GM18907 (cell line): Measurements from ENCODE around the gene KCNN4.

Source experiments
- ATAC-seq: cut with Tn5 transposase; IDR thresholded peaks from one replicate; pipeline ENCODE4 v1.9.1; 2021; ENCODE audit warnings: mild to moderate bottlenecking, moderate library complexity; ENCODE audit not compliant: unreplicated experiment

The KCNN4 gene

GRCh38 chr19:43751466-43752220 lies 29.1 kb downstream of the KCNN4 start:
- ATAC-seq = no peak

DNA sequence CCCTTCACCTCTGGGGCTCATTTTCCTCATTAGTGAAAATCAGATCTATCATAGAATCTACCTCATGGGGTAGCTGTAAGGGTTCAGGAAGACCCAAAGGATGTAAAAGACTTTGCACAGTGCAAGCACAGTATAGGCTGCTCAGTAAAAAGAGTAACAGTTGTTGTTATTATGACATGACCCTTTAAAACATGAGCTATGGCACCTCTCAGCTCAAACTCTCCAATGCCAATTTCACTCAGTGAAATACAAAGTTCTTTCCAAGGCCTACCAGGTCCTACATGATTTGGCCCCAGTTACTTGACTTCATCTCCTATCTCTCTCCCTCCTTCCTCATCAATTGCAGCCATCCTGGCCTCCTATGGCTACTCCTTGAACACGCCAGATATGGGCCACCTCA lies 30.9 kb downstream of the KCNN4 start:
- ATAC-seq = no peak

DNA sequence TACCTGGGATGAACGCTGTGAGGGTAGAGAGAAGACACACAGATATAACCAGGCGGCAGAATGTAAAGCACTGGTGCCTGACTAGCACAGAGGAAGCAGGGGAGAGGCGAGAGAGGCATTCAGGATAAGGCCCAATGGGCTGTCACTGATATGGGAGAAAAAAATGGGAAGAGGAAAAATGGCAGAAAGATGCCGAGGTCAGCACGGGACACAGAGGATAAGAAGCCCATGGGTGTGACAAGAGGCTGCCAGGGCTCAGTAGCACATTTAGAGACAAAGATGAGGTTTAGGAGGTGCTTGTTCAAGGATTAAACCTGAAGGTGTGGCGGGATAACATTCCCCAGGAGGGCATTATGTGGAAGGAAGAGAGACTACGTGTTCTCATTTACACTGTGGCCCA lies 31.6 kb downstream of the KCNN4 start:
- no peak for ATAC-seq

DNA sequence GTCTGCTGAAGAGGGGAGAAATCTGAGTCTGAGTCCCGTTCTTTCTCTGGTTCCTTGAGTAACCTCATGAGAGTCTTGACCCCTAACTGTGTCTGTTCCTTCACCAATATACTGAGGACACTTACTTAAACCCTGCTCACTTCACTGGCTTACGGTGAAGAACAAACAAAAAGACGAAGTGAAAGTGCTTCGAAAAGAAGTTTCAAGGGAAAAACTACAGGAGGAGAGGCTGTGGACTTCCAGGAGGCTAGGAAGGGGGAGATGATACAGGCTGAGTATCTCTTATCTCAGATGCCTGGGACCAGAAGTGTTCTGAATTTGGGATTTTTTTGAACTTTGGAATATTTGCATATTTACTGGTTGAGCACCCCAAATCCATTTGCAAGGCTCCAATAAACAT lies 32.1 kb downstream of the KCNN4 start:
- no peak for ATAC-seq

DNA sequence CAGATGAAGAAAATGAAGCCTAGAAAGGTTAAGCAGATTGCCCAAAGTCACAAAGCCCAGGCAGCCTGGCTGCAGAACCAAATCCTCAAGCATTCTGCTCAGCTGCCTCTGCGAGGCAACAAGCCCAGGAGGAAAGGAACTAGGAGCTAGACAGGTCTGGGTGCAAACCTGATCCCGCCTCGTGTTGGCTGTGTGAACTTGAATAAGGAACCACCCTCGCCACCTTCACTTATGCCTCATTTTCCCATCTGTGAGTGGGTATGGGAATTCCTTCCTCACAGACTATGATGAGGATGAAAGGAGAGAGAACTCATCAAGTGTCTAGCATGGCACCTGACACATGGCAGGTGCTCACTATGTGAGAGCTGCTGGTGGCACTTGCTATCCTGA lies 32.6 kb downstream of the KCNN4 start:
- no peak for ATAC-seq

GRCh38 chr19:43747557-43748204 lies 33.1 kb downstream of the KCNN4 start:
- ATAC-seq = no peak

DNA sequence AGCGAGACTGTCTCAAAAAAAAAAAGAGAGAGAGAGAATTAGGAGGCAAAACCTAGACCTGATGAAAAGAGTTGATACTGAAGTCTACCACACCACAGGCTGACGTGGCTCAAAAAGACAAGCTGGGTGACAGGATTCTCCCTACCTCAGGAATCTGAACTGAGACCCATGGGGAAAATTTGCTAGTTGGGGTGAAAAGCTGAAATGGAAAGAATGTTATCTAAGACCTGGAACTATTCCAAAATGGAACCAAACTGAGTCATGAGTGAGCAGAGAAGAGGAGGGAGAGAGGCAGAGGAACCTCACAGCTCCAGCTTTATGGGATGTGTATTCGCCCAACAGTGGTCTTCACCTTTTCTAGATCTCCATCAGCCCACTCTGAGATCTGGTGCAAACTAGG lies 37.7 kb downstream of the KCNN4 start:
- no peak for ATAC-seq

DNA sequence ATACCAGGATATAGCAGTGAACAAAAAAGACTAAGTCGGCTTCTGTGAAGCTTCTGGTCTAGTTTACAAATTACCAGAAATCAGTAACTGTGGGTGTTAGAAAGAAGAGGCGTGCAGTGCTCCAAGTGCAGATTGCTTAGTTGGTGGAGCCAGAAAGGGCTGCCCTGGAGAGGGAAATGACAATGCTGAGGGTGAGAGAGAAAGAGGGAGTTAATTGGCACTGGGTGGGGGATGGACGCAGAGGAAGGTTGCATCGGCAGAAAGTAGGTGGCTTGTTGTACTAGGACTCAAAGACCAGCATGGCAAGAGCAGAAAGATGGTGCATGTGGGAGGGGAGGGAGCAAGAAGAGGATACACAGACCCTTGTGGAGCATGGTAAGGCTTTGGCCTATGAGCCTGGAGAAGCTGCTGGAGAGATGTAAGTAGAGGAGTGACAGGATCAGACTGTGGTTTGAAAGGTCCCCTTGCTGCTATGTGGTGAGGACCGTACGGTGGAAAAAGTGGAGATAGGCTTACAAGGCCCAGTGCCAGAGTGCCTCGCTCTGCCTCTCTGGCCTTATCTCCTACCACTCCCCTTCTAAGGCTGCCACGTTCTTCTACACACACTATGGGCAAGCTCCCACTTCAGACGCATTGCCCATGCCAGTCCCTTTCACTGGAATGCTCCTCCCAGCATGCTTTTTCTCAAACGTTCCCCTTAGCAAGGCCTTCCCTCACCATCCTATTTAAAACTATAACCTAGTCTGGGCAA lies 39.5 kb downstream of the KCNN4 start:
- no peak for ATAC-seq

- no peak for ATAC-seq
Observed at GRCh38 chr19:43739439-43740235, 41.1 kb downstream of the KCNN4 start.

DNA sequence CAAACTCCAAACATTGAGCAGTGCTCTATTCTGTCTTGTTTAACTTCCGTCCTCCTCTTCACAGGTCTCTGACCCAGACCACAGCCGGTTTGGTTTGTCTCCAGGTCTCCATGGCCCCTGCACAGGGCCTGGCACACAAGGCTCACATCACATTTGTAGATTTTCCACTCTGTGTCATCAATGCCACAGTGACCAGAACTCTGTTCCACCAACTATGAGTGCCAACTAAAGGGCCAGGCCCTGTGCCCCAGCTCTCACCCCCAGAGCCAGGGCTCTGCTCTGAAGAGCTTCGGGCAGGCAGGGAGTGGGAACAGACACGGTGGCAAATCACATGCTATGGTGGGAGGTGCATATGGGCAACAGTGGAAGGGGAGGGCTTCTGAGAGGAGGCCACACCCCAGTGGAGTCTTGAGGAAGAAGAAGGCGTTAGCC lies 42.0 kb downstream of the KCNN4 start:
- ATAC-seq = no peak

- no peak for ATAC-seq
Observed at GRCh38 chr19:43735957-43736356, 44.8 kb downstream of the KCNN4 start.

DNA sequence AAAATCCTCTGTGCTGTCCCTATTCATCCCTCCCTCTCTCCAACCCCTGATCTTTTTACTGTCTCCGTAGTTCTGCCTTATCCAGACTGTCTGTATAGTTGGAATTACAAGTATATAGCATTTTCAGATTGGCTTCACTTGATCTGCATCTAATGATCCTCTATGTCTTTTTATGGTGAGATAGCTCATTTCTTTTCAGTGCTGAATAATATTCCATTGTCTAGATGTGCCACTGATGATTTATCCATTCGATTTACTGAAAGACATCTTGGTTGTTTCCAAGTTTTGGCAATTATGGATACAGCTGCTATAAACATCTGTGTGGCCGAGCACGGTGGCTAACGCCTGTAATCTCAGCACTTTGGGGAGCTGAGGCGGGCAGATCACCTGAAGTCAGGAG lies 45.8 kb downstream of the KCNN4 start:
- no peak for ATAC-seq

DNA sequence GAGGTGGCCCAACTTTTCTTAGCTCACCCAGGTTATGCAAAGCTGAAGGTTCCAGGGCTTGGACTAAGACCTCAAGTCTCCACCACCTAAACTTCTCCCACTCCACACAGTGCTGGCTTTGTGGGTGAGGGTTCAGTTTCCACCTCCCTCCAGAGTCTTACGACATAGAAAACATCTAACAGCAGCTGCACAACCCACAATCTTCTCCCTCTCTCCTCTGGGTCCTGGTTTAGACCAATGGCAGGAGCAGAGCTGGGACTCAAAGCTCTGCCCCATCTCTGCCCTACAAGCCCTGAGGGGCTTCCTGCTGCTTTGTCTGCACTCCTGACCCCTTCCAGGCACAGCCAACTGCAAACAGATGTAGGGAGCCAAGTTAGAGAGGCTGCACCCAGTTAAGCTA lies 48.9 kb downstream of the KCNN4 start:
- no peak for ATAC-seq

DNA sequence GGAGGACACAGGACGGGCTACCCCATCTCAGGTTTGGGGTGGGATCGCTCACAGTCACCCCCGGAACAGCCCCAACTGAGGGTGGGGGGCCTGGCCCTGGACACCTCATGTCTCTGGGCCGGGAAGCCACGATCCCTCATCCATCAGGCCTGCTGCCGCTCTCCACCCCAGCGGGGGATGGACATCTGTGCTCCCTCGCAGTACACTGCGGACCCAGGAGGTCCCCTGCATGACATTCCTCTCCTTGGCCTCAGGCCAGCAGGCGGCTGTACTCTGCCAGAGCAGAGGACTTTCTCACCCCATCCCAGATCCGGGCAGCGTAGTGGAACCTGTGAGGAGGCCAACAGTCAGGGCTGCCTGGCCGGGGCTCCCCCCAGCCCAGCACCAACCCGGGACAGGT lies 49.4 kb downstream of the KCNN4 start:
- no peak for ATAC-seq

- ATAC-seq = no peak
Observed at GRCh38 chr19:43729919-43730318, 50.9 kb downstream of the KCNN4 start.

DNA sequence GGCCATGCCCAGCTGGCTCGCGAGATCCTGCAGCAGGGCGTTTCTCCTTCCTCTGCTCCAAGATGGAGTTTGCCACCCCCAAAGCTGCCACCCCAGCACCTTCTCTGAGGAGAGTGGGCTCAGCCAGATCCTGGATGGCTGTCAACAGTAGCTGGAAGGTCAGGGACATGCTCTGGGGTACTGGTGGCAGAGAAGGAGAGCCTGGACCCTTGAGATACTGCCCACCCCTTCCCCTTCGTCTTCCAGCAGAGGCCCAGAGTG lies 53.2 kb downstream of the KCNN4 start:
- no peak for ATAC-seq

- ATAC-seq = no peak
Observed at GRCh38 chr19:43726736-43727592, 53.8 kb downstream of the KCNN4 start.

DNA sequence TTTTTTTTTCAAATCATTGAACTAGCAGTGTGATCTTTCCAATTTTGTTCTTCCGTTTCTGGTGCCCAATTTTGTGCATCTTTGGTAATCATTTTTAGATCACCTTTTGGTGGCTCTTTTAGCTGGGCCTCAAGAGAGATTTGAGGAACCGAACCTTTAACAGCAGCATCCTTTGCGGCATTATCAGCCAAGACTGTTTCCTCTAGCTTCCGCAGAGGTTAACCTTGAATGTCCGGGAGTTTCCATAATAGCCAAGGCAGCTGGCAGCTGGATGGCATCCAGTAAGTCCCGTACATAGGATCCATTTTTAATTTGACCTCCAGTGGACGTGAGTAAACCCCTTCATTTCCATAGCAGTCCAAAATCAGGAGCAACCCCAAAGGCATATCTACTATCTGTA lies 55.3 kb downstream of the KCNN4 start:
- no peak for ATAC-seq

DNA sequence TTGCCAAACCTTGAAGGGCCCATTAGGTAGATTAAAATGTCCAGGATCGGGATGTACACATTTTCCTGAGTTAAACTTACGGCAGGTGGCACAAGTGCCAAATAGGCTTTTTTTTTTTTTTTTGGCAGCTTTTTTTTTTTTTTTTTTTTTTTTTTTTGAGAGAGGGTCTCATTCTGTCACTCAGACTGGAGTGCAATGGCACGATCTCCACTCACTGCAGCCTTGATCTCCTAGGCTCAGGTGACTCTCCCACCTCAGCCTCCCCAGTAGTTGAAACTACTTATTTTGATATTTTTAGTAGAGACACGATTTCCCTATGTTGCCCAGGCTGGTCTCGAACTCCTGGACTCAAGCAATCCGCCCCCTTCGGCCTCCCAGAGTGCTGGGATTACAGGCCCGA lies 55.9 kb downstream of the KCNN4 start:
- ATAC-seq = no peak

GRCh38 chr19:43723588-43723987 lies 57.2 kb downstream of the KCNN4 start:
- ATAC-seq = no peak
